NCI-H2196 treated with DMSO at 0.1 percent for 48 hours (cell line): Measurements from ENCODE around the gene GMNN.
"Not testable (repeated sequence)": the region's sequence is repeated elsewhere in the genome, so short reads cannot be mapped to it uniquely, and the experiment has no call there.

Experiments
- DNase-seq: peaks from one replicate; lab custom pipeline; 2025; ENCODE audit not compliant: unreplicated experiment; lab: John Stamatoyannopoulos, UW

Gene GMNN

GRCh38 chr6:24774696-24775519 is at the start of gene GMNN:
Gene GMNN, plus strand, starts transcription at chr6:24774937. Its CDS starts 2,310 bp downstream, at chr6:24777247.
- peak; percentile 94 for DNase-seq

- DNase-seq = not testable (repeated sequence)
Observed at GRCh38 chr6:24730653-24731052, 44.1 kb upstream of the GMNN start.

GRCh38 chr6:24731456-24732134 is 43.1 kb upstream of the GMNN start:
- not testable (repeated sequence) for DNase-seq

GRCh38 chr6:24734166-24734565 is 40.6 kb upstream of the GMNN start:
- DNase-seq = no peak

- DNase-seq = not testable (repeated sequence)
Observed at GRCh38 chr6:24734710-24735109, 40.0 kb upstream of the GMNN start.

GRCh38 chr6:24738741-24739140 is 36.0 kb upstream of the GMNN start:
- DNase-seq = no peak

- no peak for DNase-seq
Observed at GRCh38 chr6:24740861-24741260, 33.9 kb upstream of the GMNN start.

- DNase-seq = no peak
Observed at GRCh38 chr6:24742216-24742738, 32.5 kb upstream of the GMNN start.

GRCh38 chr6:24743265-24743943 is 31.3 kb upstream of the GMNN start:
- no peak for DNase-seq

- no peak for DNase-seq
Observed at GRCh38 chr6:24743944-24744335, 30.8 kb upstream of the GMNN start.

GRCh38 chr6:24744911-24745310 is 29.8 kb upstream of the GMNN start:
- no peak for DNase-seq

GRCh38 chr6:24749297-24749696 is 25.4 kb upstream of the GMNN start:
- DNase-seq = no peak

- DNase-seq = not testable (repeated sequence)
Observed at GRCh38 chr6:24750878-24751277, 23.9 kb upstream of the GMNN start.

GRCh38 chr6:24752503-24752902 is 22.2 kb upstream of the GMNN start:
- no peak for DNase-seq

GRCh38 chr6:24752917-24753492 is 21.7 kb upstream of the GMNN start:
- DNase-seq = no peak

- DNase-seq = no peak
Observed at GRCh38 chr6:24753545-24753944, 21.2 kb upstream of the GMNN start.

- not testable (repeated sequence) for DNase-seq
Observed at GRCh38 chr6:24754378-24754777, 20.4 kb upstream of the GMNN start.

- no peak for DNase-seq
Observed at GRCh38 chr6:24755279-24755678, 19.5 kb upstream of the GMNN start.

- no peak for DNase-seq
Observed at GRCh38 chr6:24757611-24758010, 17.1 kb upstream of the GMNN start.

- DNase-seq = no peak
Observed at GRCh38 chr6:24759718-24760117, 15.0 kb upstream of the GMNN start.

GRCh38 chr6:24760210-24760609 is 14.5 kb upstream of the GMNN start:
- DNase-seq = no peak
